ENCODE measurements around the gene VAC14. TPM values are rescaled to one million over a fixed set of nuclear protein-coding genes. Genes with fewer than 3 reads are reported as not detected.

VAC14 gene
- total RNA-seq, 4 donors from 2014 or later: 23.5 to 44.1 (median 29.8) TPM

GRCh38 chr16:70758786-70759185 lies 42.2 kb downstream of the VAC14 start:
- no peak for ATAC-seq
- 63 to 80% methylated on average over 5 to 10 of the region's 10 CpGs for WGBS, 2 donors (ENCODE audit: low coverage in 1 of 2)
- TF ChIP-seq CTCF (IDR thresholded peaks at IDR 0.05) (no peak), POLR2A (IDR thresholded peaks at IDR 0.05) (no peak), POLR2AphosphoS5 (IDR thresholded peaks at IDR 0.05) (no peak), EP300 (IDR thresholded peaks at IDR 0.05) (no peak)
- peaks cover 0 to 4% (median 0%) of the 10 kb centered on the region in 3 donors for H3K4me1 ChIP-seq
- H3K27me3 ChIP-seq: no peaks in the 10 kb centered on the region
- H3K9me3 ChIP-seq: no peaks in the 10 kb centered on the region
- H3K4me3 ChIP-seq: no peak overlapping the region
- peaks cover 0 to 80% of the 10 kb centered on the region in 2 donors for H3K36me3 ChIP-seq
- H3K27ac ChIP-seq: no peak overlapping the region

GRCh38 chr16:70757183-70757582 lies 43.8 kb downstream of the VAC14 start:
- ATAC-seq: no peak
- peaks cover 0 to 67% of the 10 kb centered on the region in 2 donors for H3K36me3 ChIP-seq
- no CpG with 5 or more reads among the region's 9 CpGs for WGBS, 2 donors (ENCODE audit: low coverage in 1 of 2)

GRCh38 chr16:70756071-70756470 lies 44.9 kb downstream of the VAC14 start:
- Histone ChIP-seq H3K36me3 (peaks cover 0 to 56% of the 10 kb centered on the region in 2 donors), H3K4me1 (peaks cover 5 to 31% (median 14%) of the 10 kb centered on the region in 3 donors), H3K9me3 (no peaks in the 10 kb centered on the region), H3K27me3 (no peaks in the 10 kb centered on the region), H3K4me3 (no peak overlapping the region), H3K27ac (no peak overlapping the region)
- no peak for TF ChIP-seq POLR2AphosphoS5 (IDR thresholded peaks at IDR 0.05)
- TF ChIP-seq CTCF (IDR thresholded peaks at IDR 0.05): no peak
- WGBS, 2 donors (ENCODE audit: low coverage in 1 of 2): 67% methylated on average over 1 of the region's 8 CpGs; no CpG with 5 or more reads in 1 of the 2 donors
- ATAC-seq: no peak

More at GRCh38 chr16:70757183-70757582, 43.8 kb downstream of the VAC14 start:
- no peak overlapping the region for H3K27ac ChIP-seq
- no peak overlapping the region for H3K4me3 ChIP-seq
- no peaks in the 10 kb centered on the region for H3K9me3 ChIP-seq
- no peaks in the 10 kb centered on the region for H3K27me3 ChIP-seq
- H3K4me1 ChIP-seq: peaks cover 0 to 20% (median 3%) of the 10 kb centered on the region in 3 donors
- TF ChIP-seq POLR2A (IDR thresholded peaks at IDR 0.05): no peak
- no peak for TF ChIP-seq POLR2AphosphoS5 (IDR thresholded peaks at IDR 0.05)
- no peak for TF ChIP-seq CTCF (IDR thresholded peaks at IDR 0.05)
- TF ChIP-seq EP300 (IDR thresholded peaks at IDR 0.05): no peak

GRCh38 chr16:70754851-70755600 lies 45.9 kb downstream of the VAC14 start:
- Histone ChIP-seq H3K4me3 (no peak overlapping the region), H3K27me3 (no peaks in the 10 kb centered on the region), H3K9me3 (no peaks in the 10 kb centered on the region), H3K27ac (no peak overlapping the region), H3K36me3 (peaks cover 0 to 45% of the 10 kb centered on the region in 2 donors), H3K4me1 (peaks cover 9 to 42% (median 23%) of the 10 kb centered on the region in 3 donors)
- TF ChIP-seq POLR2AphosphoS5 (IDR thresholded peaks at IDR 0.05) (no peak), CTCF (IDR thresholded peaks at IDR 0.05) (no peak), EP300 (IDR thresholded peaks at IDR 0.05) (no peak), POLR2A (IDR thresholded peaks at IDR 0.05) (no peak)
- no peak for ATAC-seq
- 81% methylated on average over 3 of the region's 12 CpGs; no CpG with 5 or more reads in 1 of the 2 donors for WGBS, 2 donors (ENCODE audit: low coverage in 1 of 2)

GRCh38 chr16:70754371-70754770 lies 46.6 kb downstream of the VAC14 start:
- TF ChIP-seq EP300 (IDR thresholded peaks at IDR 0.05) (no peak), POLR2AphosphoS5 (IDR thresholded peaks at IDR 0.05) (no peak), CTCF (IDR thresholded peaks at IDR 0.05) (no peak), POLR2A (IDR thresholded peaks at IDR 0.05) (no peak)
- WGBS, 2 donors (ENCODE audit: low coverage in 1 of 2): 90% methylated on average over 2 of the region's 11 CpGs; no CpG with 5 or more reads in 1 of the 2 donors
- H3K9me3 ChIP-seq: no peaks in the 10 kb centered on the region
- H3K4me3 ChIP-seq: no peak overlapping the region
- no peak overlapping the region for H3K27ac ChIP-seq
- H3K27me3 ChIP-seq: no peaks in the 10 kb centered on the region
- ATAC-seq: no peak
- H3K4me1 ChIP-seq: peaks cover 9 to 48% (median 26%) of the 10 kb centered on the region in 3 donors
- peaks cover 0 to 39% of the 10 kb centered on the region in 2 donors for H3K36me3 ChIP-seq
